ENCODE data around the gene KCNMB1. TPM values are rescaled to one million over a fixed set of nuclear protein-coding genes. Genes with fewer than 3 reads are reported as not detected.

The KCNMB1 gene
- total and polyA plus RNA-seq, 2 donors (not counting 1 experiment from before 2014, with no cell fraction given), result 0.06 TPM; not detected in 1

DNA sequence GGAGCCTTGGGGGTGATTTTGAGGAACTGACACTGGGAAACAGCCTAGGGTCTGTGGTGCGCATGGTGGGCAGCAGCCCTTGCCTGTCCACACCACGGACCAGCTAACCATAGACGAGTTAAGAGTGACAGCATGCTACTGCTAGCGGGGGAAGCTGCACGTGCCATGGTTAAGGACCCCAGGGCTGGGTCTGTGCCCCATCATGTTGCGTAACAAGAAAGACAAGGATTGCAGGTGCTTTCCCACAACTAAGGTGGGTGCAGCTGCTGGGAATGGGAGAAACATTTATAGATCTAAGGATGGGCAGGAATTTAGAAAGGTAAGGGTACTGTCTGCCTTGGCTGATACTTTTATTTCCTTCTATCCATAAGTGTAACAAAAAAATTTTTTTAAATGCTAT lies 17.9 kb upstream of the KCNMB1 start:
- DNase-seq, result no peak
- POLR2A ChIA-PET, result no interaction called here
- Mint-ChIP-seq H3K27ac (no peak overlapping the region), H3K4me1 (peaks cover 17% of the 10 kb centered on the region), H3K9me3 (ENCODE audit: insufficient read depth) (no peaks in the 10 kb centered on the region), H3K4me3 (no peak overlapping the region), H3K27me3 (peaks cover 3% of the 10 kb centered on the region)
- Histone ChIP-seq H3K4me1 (ENCODE audit: control insufficient read depth in 2 of 2, insufficient read depth in 2 of 2, low read length in 2 of 2) (peaks cover 10% of the 10 kb centered on the region in 2 donors), H3K9me3 (ENCODE audit: control extremely low read depth in 1 of 3, control insufficient read depth in 2 of 3, insufficient read depth in 1 of 3, low read length in 2 of 3) (no peaks in the 10 kb centered on the region), H3K36me3 (replicated peaks in 1 of 2; ENCODE audit: control extremely low read depth in 1 of 2, control insufficient read depth in 1 of 2, extremely low read depth in 1 of 2, insufficient read depth in 2 of 2, low read length in 1 of 2) (no peaks in the 10 kb centered on the region), H3K4me3 (ENCODE audit: control extremely low read depth in 1 of 5, extremely low read depth in 1 of 5, insufficient read depth in 1 of 5, low read depth in 2 of 5, low read length in 4 of 5) (no peak overlapping the region), H3K79me2 (ENCODE audit: control insufficient read depth, insufficient read depth, low read length) (no peaks in the 10 kb centered on the region), H3K4me2 (replicated peaks; ENCODE audit: low read depth, low read length, poor library complexity, severe bottlenecking) (no peak overlapping the region), H4K20me1 (ENCODE audit: control insufficient read depth, insufficient read depth, low read length, poor library complexity, severe bottlenecking) (no peaks in the 10 kb centered on the region), H3K27me3 (replicated peaks in 1 of 4; ENCODE audit: control extremely low read depth in 1 of 4, control insufficient read depth in 3 of 4, insufficient read depth in 4 of 4, low read length in 3 of 4) (no peaks in the 10 kb centered on the region), H3K27ac (ENCODE audit: low read length in 2 of 2) (no peak overlapping the region), H2AFZ (ENCODE audit: insufficient read depth, low read depth, low read length, poor library complexity, severe bottlenecking) (no peak overlapping the region), H3K9ac (ENCODE audit: low read length) (no peak overlapping the region)
- intact Hi-C loops (cut with micrococcal nuclease), result no loop called here
- CTCF ChIA-PET, result interaction anchor here (1.0 to 1.4 kb wide), 3 partner anchors 14 to 181 kb away, joined by 3 to 4 read pairs (median 3); no protein-coding TSS in a partner anchor
- TF ChIP-seq, protein P1, sequence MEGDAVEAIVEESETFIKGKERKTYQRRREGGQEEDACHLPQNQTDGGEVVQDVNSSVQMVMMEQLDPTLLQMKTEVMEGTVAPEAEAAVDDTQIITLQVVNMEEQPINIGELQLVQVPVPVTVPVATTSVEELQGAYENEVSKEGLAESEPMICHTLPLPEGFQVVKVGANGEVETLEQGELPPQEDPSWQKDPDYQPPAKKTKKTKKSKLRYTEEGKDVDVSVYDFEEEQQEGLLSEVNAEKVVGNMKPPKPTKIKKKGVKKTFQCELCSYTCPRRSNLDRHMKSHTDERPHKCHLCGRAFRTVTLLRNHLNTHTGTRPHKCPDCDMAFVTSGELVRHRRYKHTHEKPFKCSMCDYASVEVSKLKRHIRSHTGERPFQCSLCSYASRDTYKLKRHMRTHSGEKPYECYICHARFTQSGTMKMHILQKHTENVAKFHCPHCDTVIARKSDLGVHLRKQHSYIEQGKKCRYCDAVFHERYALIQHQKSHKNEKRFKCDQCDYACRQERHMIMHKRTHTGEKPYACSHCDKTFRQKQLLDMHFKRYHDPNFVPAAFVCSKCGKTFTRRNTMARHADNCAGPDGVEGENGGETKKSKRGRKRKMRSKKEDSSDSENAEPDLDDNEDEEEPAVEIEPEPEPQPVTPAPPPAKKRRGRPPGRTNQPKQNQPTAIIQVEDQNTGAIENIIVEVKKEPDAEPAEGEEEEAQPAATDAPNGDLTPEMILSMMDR (IDR thresholded peaks at IDR 0.05), result no peak
- no peak for TF ChIP-seq EZH2 (IDR thresholded peaks at IDR 0.05; ENCODE audit: borderline replicate concordance, insufficient read depth, low read depth, low read length, poor library complexity, severe bottlenecking)
- 80% methylated on average over 6 of the region's 6 CpGs for WGBS (ENCODE audit: insufficient coverage)
- ATAC-seq (ENCODE audit: low read depth), result no peak

DNA sequence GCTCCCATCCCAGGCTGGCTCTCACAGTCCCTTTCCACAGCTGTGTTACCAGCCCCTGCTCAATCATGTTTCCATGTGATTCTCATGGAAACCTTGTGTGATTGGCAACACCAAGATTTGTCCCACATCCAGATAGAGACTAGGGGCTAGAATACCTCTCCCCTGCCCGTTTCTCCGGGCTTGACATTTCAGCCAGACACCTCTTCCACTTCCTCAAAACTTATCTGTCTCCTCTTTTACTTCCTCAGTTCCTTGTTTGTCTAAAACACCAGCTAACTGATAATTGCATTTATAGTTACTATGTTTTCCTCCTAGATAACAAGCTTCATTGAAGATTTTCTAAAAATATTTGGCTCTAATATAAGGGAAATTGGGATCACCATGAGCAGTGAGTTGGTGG lies 16.6 kb upstream of the KCNMB1 start:
- TF ChIP-seq, protein P1 (IDR thresholded peaks at IDR 0.05), result no peak
- no peak for TF ChIP-seq EZH2 (IDR thresholded peaks at IDR 0.05; ENCODE audit: borderline replicate concordance, insufficient read depth, low read depth, low read length, poor library complexity, severe bottlenecking)
- CTCF ChIA-PET, result interaction anchor here (0.8 to 1.4 kb wide), 4 partner anchors 14 to 180 kb away, joined by 3 to 4 read pairs (median 4); no protein-coding TSS in a partner anchor
- Histone ChIP-seq H3K4me3 (ENCODE audit: control extremely low read depth in 1 of 5, extremely low read depth in 1 of 5, insufficient read depth in 1 of 5, low read depth in 2 of 5, low read length in 4 of 5) (no peak overlapping the region), H3K36me3 (replicated peaks in 1 of 2; ENCODE audit: control extremely low read depth in 1 of 2, control insufficient read depth in 1 of 2, extremely low read depth in 1 of 2, insufficient read depth in 2 of 2, low read length in 1 of 2) (no peaks in the 10 kb centered on the region), H3K27ac (ENCODE audit: low read length in 2 of 2) (no peak overlapping the region), H2AFZ (ENCODE audit: insufficient read depth, low read depth, low read length, poor library complexity, severe bottlenecking) (peak overlapping the region; percentile 14), H4K20me1 (ENCODE audit: control insufficient read depth, insufficient read depth, low read length, poor library complexity, severe bottlenecking) (no peaks in the 10 kb centered on the region), H3K4me1 (ENCODE audit: control insufficient read depth in 2 of 2, insufficient read depth in 2 of 2, low read length in 2 of 2) (peaks cover 10% of the 10 kb centered on the region in 2 donors), H3K4me2 (replicated peaks; ENCODE audit: low read depth, low read length, poor library complexity, severe bottlenecking) (peak overlapping the region; percentile 18), H3K27me3 (replicated peaks in 1 of 4; ENCODE audit: control extremely low read depth in 1 of 4, control insufficient read depth in 3 of 4, insufficient read depth in 4 of 4, low read length in 3 of 4) (no peaks in the 10 kb centered on the region), H3K9me3 (ENCODE audit: control extremely low read depth in 1 of 3, control insufficient read depth in 2 of 3, insufficient read depth in 1 of 3, low read length in 2 of 3) (no peaks in the 10 kb centered on the region), H3K9ac (ENCODE audit: low read length) (no peak overlapping the region), H3K79me2 (ENCODE audit: control insufficient read depth, insufficient read depth, low read length) (no peaks in the 10 kb centered on the region)
- DNase-seq (peak; percentile 17), ATAC-seq (ENCODE audit: low read depth) (peak; percentile 40)
- no peak overlapping the region for H3K4me3 Mint-ChIP-seq
- POLR2A ChIA-PET, result no interaction called here
- H3K27me3 Mint-ChIP-seq, result peaks cover 6% of the 10 kb centered on the region
- WGBS (ENCODE audit: insufficient coverage), result 8% methylated on average over 2 of the region's 2 CpGs
- H3K4me1 Mint-ChIP-seq, result peaks cover 17% of the 10 kb centered on the region
- intact Hi-C loops (cut with micrococcal nuclease), result no loop called here
- no peaks in the 10 kb centered on the region for H3K9me3 Mint-ChIP-seq (ENCODE audit: insufficient read depth)
- no peak overlapping the region for H3K27ac Mint-ChIP-seq

Measured in B cell (primary cell).